ENCODE measurements around the gene PPP4R2. TPM values are rescaled to one million over a fixed set of nuclear protein-coding genes. Genes with fewer than 3 reads are reported as not detected.

The PPP4R2 gene
- total and polyA plus RNA-seq, 10 of the 15 experiments (the other 5 are each of a cell fraction or from before 2014, with no cell fraction given) = 16.7 to 83.4 (median 38.9) TPM

DNA sequence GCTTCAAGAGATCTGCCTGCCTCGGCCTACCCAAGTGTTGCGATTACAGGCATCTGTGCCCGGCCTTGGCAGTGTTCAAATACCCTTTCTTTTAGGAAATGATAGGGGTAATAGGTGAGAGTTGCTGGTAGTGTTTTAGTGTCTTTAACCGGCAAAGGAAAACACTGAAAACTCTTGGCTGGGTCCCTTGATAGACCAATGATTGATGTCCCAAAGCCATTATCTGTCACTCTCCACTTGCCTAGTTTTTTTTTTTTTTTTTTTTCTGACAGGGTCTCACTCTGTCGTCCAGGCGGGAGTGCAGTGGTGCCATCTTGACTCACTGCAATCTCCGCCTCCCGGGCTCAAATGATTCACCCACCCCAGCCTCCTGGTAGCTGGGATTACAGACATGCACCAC lies 84.5 kb downstream of the PPP4R2 start:
- Histone ChIP-seq H3K4me2 (ENCODE audit: control insufficient read depth, insufficient read depth) (no peak overlapping the region), H3K4me3 (no peak overlapping the region), H3K27me3 (replicated peaks in 1 of 2; ENCODE audit: control insufficient read depth in 2 of 2, insufficient read depth in 2 of 2, low read length in 1 of 2) (no peaks in the 10 kb centered on the region), H2AFZ (ENCODE audit: control insufficient read depth, low read depth, low read length) (no peak overlapping the region), H3K36me3 (ENCODE audit: control insufficient read depth in 2 of 2, insufficient read depth in 2 of 2, low read length in 1 of 2) (no peaks in the 10 kb centered on the region), H3K27ac (ENCODE audit: control insufficient read depth, insufficient read depth) (no peak overlapping the region), H4K20me1 (ENCODE audit: control insufficient read depth, insufficient read depth) (no peaks in the 10 kb centered on the region), H3K9me3 (replicated peaks; ENCODE audit: control insufficient read depth, insufficient read depth, low read length) (no peaks in the 10 kb centered on the region), H3K9ac (ENCODE audit: control insufficient read depth, insufficient read depth, low read length) (no peak overlapping the region), H3K79me2 (ENCODE audit: control insufficient read depth, insufficient read depth, low read length) (no peaks in the 10 kb centered on the region), H3K4me1 (ENCODE audit: control insufficient read depth, insufficient read depth, low read length) (0 out of 2 replicates have a peak, but pooled peaks cover 3% of the 10 kb centered on the region)
- no TSS peak for BruUV-seq (replicated peaks)
- intact Hi-C loops (cut with micrococcal nuclease; ENCODE audit: unreplicated experiment) = no loop called here
- RAD21 ChIA-PET (ENCODE audit: unreplicated experiment) = interaction anchor here (1.1 kb wide), 1 partner anchor 137 kb away, joined by 3 read pairs; no protein-coding TSS in a partner anchor
- POLR2A ChIA-PET = no interaction called here
- TF ChIP-seq NRF1 (conservative IDR thresholded peaks at IDR 0.05; ENCODE audit: low read depth, low read length) (no peak), GATAD2B (conservative IDR thresholded peaks at IDR 0.05; ENCODE audit: low read depth) (no peak), PAX8 (IDR thresholded peaks at IDR 0.05) (no peak), ZBTB11 (CRISPR knock-in tag; IDR thresholded peaks at IDR 0.05) (no peak), YY1 (IDR thresholded peaks at IDR 0.05; ENCODE audit: low read depth, low read length) (no peak), PML (IDR thresholded peaks at IDR 0.05; ENCODE audit: low read length) (no peak), YBX1 (IDR thresholded peaks at IDR 0.05) (no peak), SREBF2 (IDR thresholded peaks at IDR 0.05; ENCODE audit: low read length) (no peak), TCF12 (IDR thresholded peaks at IDR 0.05; ENCODE audit: low read depth, low read length) (no peak), SPI1 (IDR thresholded peaks at IDR 0.05; ENCODE audit: borderline replicate concordance, insufficient read depth, low read depth, low read length) (no peak), SMC3 (IDR thresholded peaks at IDR 0.05; ENCODE audit: borderline replicate concordance, low read length) (no peak), SUPT20H (IDR thresholded peaks at IDR 0.05; ENCODE audit: borderline replicate concordance, control insufficient read depth, low read depth, low read length) (no peak), SMAD5 (IDR thresholded peaks at IDR 0.05; ENCODE audit: low read depth) (no peak), SMARCA5 (IDR thresholded peaks at IDR 0.05) (no peak), SP1 (IDR thresholded peaks at IDR 0.05; ENCODE audit: low read depth, low read length) (no peak), BRCA1 (IDR thresholded peaks at IDR 0.05; ENCODE audit: low read depth, low read length) (no peak), DPF2 (IDR thresholded peaks at IDR 0.05) (no peak), NFIC (IDR thresholded peaks at IDR 0.05; ENCODE audit: low read depth, low read length) (no peak)
- TF ChIP-seq, protein P1, sequence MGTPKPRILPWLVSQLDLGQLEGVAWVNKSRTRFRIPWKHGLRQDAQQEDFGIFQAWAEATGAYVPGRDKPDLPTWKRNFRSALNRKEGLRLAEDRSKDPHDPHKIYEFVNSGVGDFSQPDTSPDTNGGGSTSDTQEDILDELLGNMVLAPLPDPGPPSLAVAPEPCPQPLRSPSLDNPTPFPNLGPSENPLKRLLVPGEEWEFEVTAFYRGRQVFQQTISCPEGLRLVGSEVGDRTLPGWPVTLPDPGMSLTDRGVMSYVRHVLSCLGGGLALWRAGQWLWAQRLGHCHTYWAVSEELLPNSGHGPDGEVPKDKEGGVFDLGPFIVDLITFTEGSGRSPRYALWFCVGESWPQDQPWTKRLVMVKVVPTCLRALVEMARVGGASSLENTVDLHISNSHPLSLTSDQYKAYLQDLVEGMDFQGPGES (IDR thresholded peaks at IDR 0.05) = no peak
- TF ChIP-seq, protein P2, sequence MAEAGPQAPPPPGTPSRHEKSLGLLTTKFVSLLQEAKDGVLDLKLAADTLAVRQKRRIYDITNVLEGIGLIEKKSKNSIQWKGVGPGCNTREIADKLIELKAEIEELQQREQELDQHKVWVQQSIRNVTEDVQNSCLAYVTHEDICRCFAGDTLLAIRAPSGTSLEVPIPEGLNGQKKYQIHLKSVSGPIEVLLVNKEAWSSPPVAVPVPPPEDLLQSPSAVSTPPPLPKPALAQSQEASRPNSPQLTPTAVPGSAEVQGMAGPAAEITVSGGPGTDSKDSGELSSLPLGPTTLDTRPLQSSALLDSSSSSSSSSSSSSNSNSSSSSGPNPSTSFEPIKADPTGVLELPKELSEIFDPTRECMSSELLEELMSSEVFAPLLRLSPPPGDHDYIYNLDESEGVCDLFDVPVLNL (IDR thresholded peaks at IDR 0.05; ENCODE audit: low read depth, low read length) = no peak
- SMC1A ChIA-PET (ENCODE audit: uncharacterized antibody, unreplicated experiment) = interaction anchor here (1.6 kb wide), 2 partner anchors 25 to 230 kb away, joined by 4 to 5 read pairs; no protein-coding TSS in a partner anchor
- 87% methylated on average over 8 of the region's 8 CpGs for WGBS (ENCODE audit: insufficient coverage, insufficient replicate concordance, low lambda C conversion rate, missing lambda C conversion rate)
- in situ Hi-C loops (cut with MboI) = loop anchor here (5.0 to 10.0 kb wide), 4 partner anchors 144 to 1346 kb away; no protein-coding TSS in a partner anchor
- FAIRE-seq (no peak), ATAC-seq (no peak), DNase-seq (ENCODE audit: low read depth, low spot score) (no peak)
- CTCF ChIA-PET = interaction anchor here (1.6 kb wide), 2 partner anchors 24 to 82 kb away, joined by 3 to 4 read pairs; no protein-coding TSS in a partner anchor
